K562 (cell line): ENCODE results near the gene DPH1. TPM values are rescaled to one million over a fixed set of nuclear protein-coding genes. Genes with fewer than 3 reads are reported as not detected.

Experiments used
- ATAC-seq: fragments of 200-7000 bp; cut with Tn5 transposase; 3 replicates; pipeline ENCODE4 v1.9.1; 2020; ENCODE audit warnings: moderate library complexity
- BruUV-seq: library from RNA; stranded (reverse); fragments of 400-500 nt; replicated peaks from 2 replicates; lab custom pipeline; 2021; lab: Mats Ljungman, UMichigan
- CTCF ChIA-PET: fragments of 300-600 bp; formaldehyde crosslinking; extraction: SDS; loops from one replicate; lab custom pipeline; 2021; ENCODE audit warnings: low intra/inter-chr PET ratio; lab: Yijun Ruan, JAX
- POLR2A ChIA-PET: fragments of 300-600, 350-650 bp; sonication (Branson Sonifier 250); formaldehyde crosslinking; extraction: SDS; loops from one replicate; lab custom pipeline; 2021; ENCODE audit warnings: antibody characterized with exemption, inconsistent platforms; lab: Yijun Ruan, JAX
- DNase-seq, 4 experiments: peaks; one replicate each; pipeline versions ENCODE4 v3.0.0 to v3.0.0-alpha.2; 2011 to 2018; ENCODE audit warnings: low spot score in 3 of 4, mixed read lengths in 3 of 4; ENCODE audit errors: extremely low read depth in 1 of 4
- FAIRE-seq: peaks from 2 replicates; lab custom pipeline; 2011; peaks lifted over from hg19 to GRCh38; lab: Jason Lieb, UNC
- H2AFZ ChIP-seq: 2 replicates; pipeline ENCODE4 v1.6.0; 2011; ENCODE audit warnings: low read depth, low read length, control low read depth, inconsistent platforms
- H3K27ac ChIP-seq: fragments of 200-600 bp; 3 replicates; pipeline ENCODE4 v1.8.0; 2011; ENCODE audit warnings: low read depth, mild to moderate bottlenecking, control low read depth, inconsistent platforms, low read length, moderate library complexity, mixed read lengths; ENCODE audit errors: extremely low read depth
- H3K27me3 ChIP-seq, 2 experiments: fragments of 300-600 bp in 1 of 2; 2 replicates in 1 of 2; 3 replicates in 1 of 2; pipeline versions ENCODE4 v1.6.0 to v1.8.0; 2011; ENCODE audit warnings: inconsistent platforms in 2 of 2, low read length in 2 of 2, mild to moderate bottlenecking in 1 of 2, mixed read lengths in 1 of 2, moderate library complexity in 1 of 2; ENCODE audit not compliant: control insufficient read depth in 2 of 2, insufficient read depth in 2 of 2
- H3K36me3 ChIP-seq: fragments of 300-600 bp; 3 replicates; pipeline ENCODE4 v1.8.0; 2011; ENCODE audit warnings: mild to moderate bottlenecking, low read length, inconsistent platforms; ENCODE audit not compliant: control insufficient read depth, insufficient read depth
- H3K4me1 ChIP-seq, 2 experiments: fragments of 200-600 bp in 1 of 2; replicated peaks in 1 of 2; 2 replicates in 1 of 2; 3 replicates in 1 of 2; pipeline versions ENCODE4 v1.5.1 to v1.8.0; 2011; ENCODE audit warnings: inconsistent platforms in 2 of 2, low read length in 2 of 2, mild to moderate bottlenecking in 1 of 2, mixed read lengths in 1 of 2, moderate library complexity in 1 of 2; ENCODE audit not compliant: control insufficient read depth in 2 of 2, insufficient read depth in 2 of 2
- H3K4me2 ChIP-seq: 2 replicates; pipeline ENCODE4 v1.6.1; 2011; ENCODE audit warnings: low read length, control low read depth, inconsistent platforms, mixed read lengths; ENCODE audit not compliant: insufficient read depth
- H3K4me3 ChIP-seq: fragments of 200-600 bp; sonication (generic), shearing (Covaris generic); 2 replicates; pipeline ENCODE4 v1.5.1; 2016; ENCODE audit warnings: control low read depth, inconsistent platforms
- H3K79me2 ChIP-seq: fragments of 200-600 bp; 3 replicates; pipeline ENCODE4 v1.8.0; 2011; ENCODE audit warnings: low read length, inconsistent platforms; ENCODE audit not compliant: control insufficient read depth, insufficient read depth
- H3K9ac ChIP-seq, 2 experiments: 2 replicates each; pipeline versions ENCODE4 v1.6.0 to v1.6.1; 2011; ENCODE audit warnings: low read depth in 2 of 2, low read length in 2 of 2, control low read depth in 1 of 2, inconsistent platforms in 1 of 2, mild to moderate bottlenecking in 1 of 2, mixed read lengths in 1 of 2; ENCODE audit not compliant: insufficient read depth in 1 of 2
- H3K9me1 ChIP-seq: one replicate; pipeline ENCODE4 v1.6.0; 2011; ENCODE audit warnings: inconsistent platforms, mild to moderate bottlenecking, low read length, moderate library complexity; ENCODE audit not compliant: control insufficient read depth, insufficient read depth
- H3K9me3 ChIP-seq: replicated peaks from 2 replicates; pipeline ENCODE4 v1.5.1; 2011; ENCODE audit warnings: low read depth, low read length, inconsistent platforms; ENCODE audit not compliant: control insufficient read depth, insufficient read depth
- H4K20me1 ChIP-seq: replicated peaks from 2 replicates; pipeline ENCODE4 v1.6.1; 2011; ENCODE audit warnings: low read length, inconsistent platforms, mixed read lengths; ENCODE audit not compliant: control insufficient read depth, insufficient read depth
- CBX3 ChIP-seq, 2 experiments: IDR thresholded peaks; 1 replicate in 1 of 2; 2 replicates in 1 of 2; pipeline ENCODE4 v1.6.1; 2012; ENCODE audit warnings: inconsistent platforms in 2 of 2, low read length in 2 of 2, borderline replicate concordance in 1 of 2, control low read depth in 1 of 2
- DLX4 ChIP-seq: fragments of 250-450 bp; sonication (Bioruptor Pico); IDR thresholded peaks from 2 replicates; pipeline ENCODE4 v1.6.1; 2021; ENCODE audit warnings: mild to moderate bottlenecking
- HDAC3 ChIP-seq: fragments of 450-650 bp; IDR thresholded peaks from 2 replicates; pipeline ENCODE4 v1.6.1; 2018; ENCODE audit warnings: borderline replicate concordance, mild to moderate bottlenecking, moderate library complexity; ENCODE audit not compliant: partially characterized antibody
- HDAC8 ChIP-seq: fragments of 450-650 bp; IDR thresholded peaks from 2 replicates; pipeline ENCODE4 v1.6.1; 2016; ENCODE audit warnings: mild to moderate bottlenecking, missing genetic modification characterization, moderate library complexity, missing compliant biosample characterization
- KHSRP ChIP-seq: fragments of 450-650 bp; IDR thresholded peaks from 2 replicates; pipeline ENCODE4 v1.6.1; 2017
- MIER1 ChIP-seq: fragments of 450-650 bp; IDR thresholded peaks from 2 replicates; pipeline ENCODE4 v1.6.1; 2016; ENCODE audit warnings: antibody characterized with exemption, mild to moderate bottlenecking, low read depth
- NCOA1 ChIP-seq: fragments of 450-650 bp; IDR thresholded peaks from 2 replicates; pipeline ENCODE4 v1.6.1; 2016; ENCODE audit warnings: low read depth
- NR2F6 ChIP-seq: fragments of 450-650 bp; formaldehyde crosslinking; IDR thresholded peaks from 2 replicates; pipeline ENCODE4 v1.4.0; 2020; ENCODE audit warnings: mild to moderate bottlenecking
- SFPQ ChIP-seq: fragments of 200-400 bp; formaldehyde crosslinking; IDR thresholded peaks from 2 replicates; pipeline ENCODE4 v1.6.1; 2017; ENCODE audit warnings: mild to moderate bottlenecking, low read depth, low read length, moderate library complexity
- SIN3A ChIP-seq, 2 experiments: fragments of 150-350 bp in 1 of 2; IDR thresholded peaks; 2 replicates each; pipeline ENCODE4 v1.6.1; 2011 to 2016; ENCODE audit warnings: borderline replicate concordance in 2 of 2, low read depth in 2 of 2, low read length in 2 of 2, mild to moderate bottlenecking in 2 of 2, moderate library complexity in 2 of 2; ENCODE audit not compliant: control insufficient read depth in 1 of 2
- ZNF165 ChIP-seq: fragments of 250-450 bp; sonication (Bioruptor Pico); IDR thresholded peaks from 2 replicates; pipeline ENCODE4 v1.4.0; 2020; ENCODE audit warnings: borderline replicate concordance
- WGBS: fragments of 100-300 bp; shearing (Covaris generic); methylation state at CpG from one replicate; pipeline ENCODE4 v1.1.6; 2016; ENCODE audit warnings: low coverage, mixed read lengths; ENCODE audit not compliant: insufficient coverage; ENCODE audit errors: missing lambda C conversion rate; 5-methylcytosine and 5-hydroxymethylcytosine counted together
- in situ Hi-C: fragments of 300-500 bp; cut with MboI; formaldehyde crosslinking; loops from 4 replicates; pipeline ENCODE4 v1.15.0; 2018; ENCODE audit warnings: inconsistent platforms, mixed read lengths
- intact Hi-C: fragments of 100-400 bp; cut with micrococcal nuclease; formaldehyde crosslinking; loops from 2 replicates; pipeline ENCODE4 v1.14.2; 2022
- polyA plus RNA-seq, 8 experiments: library from polyadenylated mRNA; depleted of rRNA in 4 of 8; stranded (reverse) in 5 of 8; unstranded in 3 of 8; fragments of >200 nt; fragmentation: Nextera tagmentation in 2 of 8; fragmentation: Illumina TruSeq in 1 of 8; extraction: Ambion mirVana in 2 of 8; extraction: Trizol in 1 of 8; gene quantifications; 2 replicates each; pipeline versions ENCODE4 v1.2.1 to v1.2.3, GENCODE V29; 2011 to 2014; ENCODE audit warnings: inconsistent platforms in 1 of 8, missing spikeins in 1 of 8
- total RNA-seq, 7 experiments: library from RNA; depleted of rRNA in 6 of 7; stranded (reverse); fragments of >200 nt in 6 of 7; fragmentation: Illumina TruSeq in 2 of 7; extraction: Trizol in 2 of 7; gene quantifications; 2 replicates each; pipeline versions ENCODE4 v1.2.1 to v1.2.3, GENCODE V29; 2011 to 2021; ENCODE audit warnings: low replicate concordance in 1 of 7
- TF ChIP-seq, protein P1 (sequence below): fragments of 250-450 bp; sonication (Bioruptor Pico); IDR thresholded peaks from 2 replicates; pipeline ENCODE4 v1.5.0; 2021
- TF ChIP-seq, protein P2 (sequence below): fragments of 200-800 bp; sonication (Bioruptor generic); IDR thresholded peaks from 2 replicates; pipeline ENCODE4 v1.6.1; 2017; ENCODE audit warnings: missing genetic modification characterization, missing compliant biosample characterization
- TF ChIP-seq, protein P3 (sequence below): sonication (generic); formaldehyde crosslinking; IDR thresholded peaks from 2 replicates; pipeline ENCODE4 v1.4.0; 2020; ENCODE audit warnings: mild to moderate bottlenecking, missing genetic modification reagents

DPH1 gene
- total and polyA plus RNA-seq, 9 of the 15 experiments (the other 6 are each of a cell fraction or from before 2014, with no cell fraction given), result 0.42 to 40.6 (median 20.2) TPM

GRCh38 chr17:2090210-2090641 lies 60.3 kb downstream of the DPH1 start:
- H2AFZ ChIP-seq, result no peak overlapping the region
- 66% methylated on average over 4 of the region's 9 CpGs for WGBS
- intact Hi-C loops (no loop called here), in situ Hi-C loops (no loop called here)
- H3K4me2 ChIP-seq, result no peak overlapping the region
- peaks cover 23 to 29% of the 10 kb centered on the region in 2 experiments for H3K4me1 ChIP-seq
- H3K36me3 ChIP-seq, result peaks cover 8% of the 10 kb centered on the region; the same call in 1 of the 3 replicates
- H3K27ac ChIP-seq, result no peak overlapping the region
- DNase-seq (no peak), ATAC-seq (no peak), FAIRE-seq (no peak)
- H3K9me1 ChIP-seq, result peaks cover 4% of the 10 kb centered on the region
- ChIA-PET POLR2A (interaction anchor here (1.1 to 2.7 kb wide), 3 partner anchors 10 to 124 kb away, joined by 3 to 7 read pairs (median 4); no protein-coding TSS in a partner anchor), CTCF (no interaction called here)
- H3K9me3 ChIP-seq, result no peaks in the 10 kb centered on the region
- H3K9ac ChIP-seq, result no peak overlapping the region
- H4K20me1 ChIP-seq, result no peaks in the 10 kb centered on the region
- no peak overlapping the region for H3K4me3 ChIP-seq
- no peaks in the 10 kb centered on the region for H3K27me3 ChIP-seq
- no peaks in the 10 kb centered on the region for H3K79me2 ChIP-seq
- no TSS peak for BruUV-seq
- TF ChIP-seq SFPQ (no peak), NCOA1 (no peak), MIER1 (no peak), SIN3A (IDR thresholded peaks at IDR 0.05; ENCODE audit: borderline replicate concordance in 2 of 2, control insufficient read depth in 1 of 2, low read depth in 2 of 2, low read length in 2 of 2) (no peak), HDAC3 (no peak), ZNF165 (CRISPR knock-in tag) (no peak), NR2F6 (no peak), DLX4 (CRISPR knock-in tag) (no peak), CBX3 (IDR thresholded peaks at IDR 0.05; ENCODE audit: borderline replicate concordance in 1 of 2, low read length in 2 of 2) (no peak), HDAC8 (tag) (no peak), KHSRP (no peak)
- TF ChIP-seq, protein P1, sequence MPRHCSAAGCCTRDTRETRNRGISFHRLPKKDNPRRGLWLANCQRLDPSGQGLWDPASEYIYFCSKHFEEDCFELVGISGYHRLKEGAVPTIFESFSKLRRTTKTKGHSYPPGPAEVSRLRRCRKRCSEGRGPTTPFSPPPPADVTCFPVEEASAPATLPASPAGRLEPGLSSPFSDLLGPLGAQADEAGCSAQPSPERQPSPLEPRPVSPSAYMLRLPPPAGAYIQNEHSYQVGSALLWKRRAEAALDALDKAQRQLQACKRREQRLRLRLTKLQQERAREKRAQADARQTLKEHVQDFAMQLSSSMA (CRISPR knock-in tag), result no peak
- TF ChIP-seq, protein P2, sequence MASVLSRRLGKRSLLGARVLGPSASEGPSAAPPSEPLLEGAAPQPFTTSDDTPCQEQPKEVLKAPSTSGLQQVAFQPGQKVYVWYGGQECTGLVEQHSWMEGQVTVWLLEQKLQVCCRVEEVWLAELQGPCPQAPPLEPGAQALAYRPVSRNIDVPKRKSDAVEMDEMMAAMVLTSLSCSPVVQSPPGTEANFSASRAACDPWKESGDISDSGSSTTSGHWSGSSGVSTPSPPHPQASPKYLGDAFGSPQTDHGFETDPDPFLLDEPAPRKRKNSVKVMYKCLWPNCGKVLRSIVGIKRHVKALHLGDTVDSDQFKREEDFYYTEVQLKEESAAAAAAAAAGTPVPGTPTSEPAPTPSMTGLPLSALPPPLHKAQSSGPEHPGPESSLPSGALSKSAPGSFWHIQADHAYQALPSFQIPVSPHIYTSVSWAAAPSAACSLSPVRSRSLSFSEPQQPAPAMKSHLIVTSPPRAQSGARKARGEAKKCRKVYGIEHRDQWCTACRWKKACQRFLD (CRISPR knock-in tag), result no peak
- TF ChIP-seq, protein P3, sequence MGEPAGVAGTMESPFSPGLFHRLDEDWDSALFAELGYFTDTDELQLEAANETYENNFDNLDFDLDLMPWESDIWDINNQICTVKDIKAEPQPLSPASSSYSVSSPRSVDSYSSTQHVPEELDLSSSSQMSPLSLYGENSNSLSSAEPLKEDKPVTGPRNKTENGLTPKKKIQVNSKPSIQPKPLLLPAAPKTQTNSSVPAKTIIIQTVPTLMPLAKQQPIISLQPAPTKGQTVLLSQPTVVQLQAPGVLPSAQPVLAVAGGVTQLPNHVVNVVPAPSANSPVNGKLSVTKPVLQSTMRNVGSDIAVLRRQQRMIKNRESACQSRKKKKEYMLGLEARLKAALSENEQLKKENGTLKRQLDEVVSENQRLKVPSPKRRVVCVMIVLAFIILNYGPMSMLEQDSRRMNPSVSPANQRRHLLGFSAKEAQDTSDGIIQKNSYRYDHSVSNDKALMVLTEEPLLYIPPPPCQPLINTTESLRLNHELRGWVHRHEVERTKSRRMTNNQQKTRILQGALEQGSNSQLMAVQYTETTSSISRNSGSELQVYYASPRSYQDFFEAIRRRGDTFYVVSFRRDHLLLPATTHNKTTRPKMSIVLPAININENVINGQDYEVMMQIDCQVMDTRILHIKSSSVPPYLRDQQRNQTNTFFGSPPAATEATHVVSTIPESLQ (CRISPR knock-in tag), result no peak
